CD8-positive, alpha-beta memory T cell (primary cell): ENCODE results near the gene IFITM2. TPM values are rescaled to one million over a fixed set of nuclear protein-coding genes. Genes with fewer than 3 reads are reported as not detected.
"Not testable (repeated sequence)": the region's sequence is repeated elsewhere in the genome, so short reads cannot be mapped to it uniquely, and the experiment has no call there.

Experiments
- CTCF ChIA-PET: fragments of 350-600 bp; sonication (Branson Sonifier 250); formaldehyde crosslinking; loops from one replicate; lab custom pipeline; 2021; ENCODE audit warnings: antibody characterized with exemption; lab: Charles Lee
- POLR2A ChIA-PET: fragments of 350-600 bp; sonication (Branson Sonifier 250); formaldehyde crosslinking; loops from one replicate; lab custom pipeline; 2021; ENCODE audit warnings: antibody characterized with exemption; lab: Charles Lee
- DNase-seq, 5 donors: peaks; one replicate each; pipeline versions ENCODE4 v3.0.0 to v3.0.0-alpha.2; 2020 to 2022; ENCODE audit warnings: mixed read lengths in 1 of 5
- H3K27ac ChIP-seq: one replicate; pipeline ENCODE4 v1.7.0; 2013; ENCODE audit warnings: low read depth, mild to moderate bottlenecking, low read length, moderate library complexity
- H3K27me3 ChIP-seq: 2 replicates; pipeline ENCODE4 v1.7.0; 2013; ENCODE audit warnings: low read length, mild to moderate bottlenecking; ENCODE audit not compliant: insufficient read depth, poor library complexity, severe bottlenecking
- H3K36me3 ChIP-seq: 2 replicates; pipeline ENCODE4 v1.7.0; 2013; ENCODE audit warnings: mild to moderate bottlenecking, low read length, moderate library complexity; ENCODE audit not compliant: insufficient read depth
- H3K4me1 ChIP-seq: 2 replicates; pipeline ENCODE4 v1.7.0; 2013; ENCODE audit warnings: mild to moderate bottlenecking, low read length, moderate library complexity; ENCODE audit not compliant: insufficient read depth
- H3K4me3 ChIP-seq: 2 replicates; pipeline ENCODE4 v1.7.0; 2013; ENCODE audit warnings: mild to moderate bottlenecking, low read length
- H3K9me3 ChIP-seq: 2 replicates; pipeline ENCODE4 v1.7.0; 2013; ENCODE audit warnings: mild to moderate bottlenecking, low read length
- H3K27ac Mint-ChIP-seq, 8 donors: one replicate each; pipeline ENCODE4 v1.8.0; 2020 to 2021; ENCODE audit warnings: mixed read lengths in 8 of 8, mild to moderate bottlenecking in 6 of 8, inconsistent platforms in 3 of 8, moderate library complexity in 3 of 8
- H3K27me3 Mint-ChIP-seq, 2 donors: one replicate each; pipeline ENCODE4 v1.8.0; 2020 to 2021; ENCODE audit warnings: mixed read lengths in 2 of 2, mild to moderate bottlenecking in 1 of 2, moderate library complexity in 1 of 2
- H3K36me3 Mint-ChIP-seq, 3 donors: one replicate each; pipeline ENCODE4 v1.8.0; 2020 to 2021; ENCODE audit warnings: mixed read lengths in 3 of 3, inconsistent platforms in 1 of 3, mild to moderate bottlenecking in 1 of 3
- H3K4me1 Mint-ChIP-seq, 3 donors: one replicate each; pipeline ENCODE4 v1.8.0; 2020 to 2021; ENCODE audit warnings: mixed read lengths in 3 of 3, inconsistent platforms in 1 of 3, mild to moderate bottlenecking in 1 of 3
- H3K4me3 Mint-ChIP-seq, 7 donors: one replicate each; pipeline ENCODE4 v1.8.0; 2020 to 2021; ENCODE audit warnings: mixed read lengths in 7 of 7, mild to moderate bottlenecking in 6 of 7, moderate library complexity in 4 of 7, inconsistent platforms in 2 of 7
- H3K9me3 Mint-ChIP-seq, 5 donors: one replicate each; pipeline ENCODE4 v1.8.0; 2020 to 2022; ENCODE audit warnings: mixed read lengths in 5 of 5, mild to moderate bottlenecking in 3 of 5, moderate library complexity in 2 of 5, inconsistent platforms in 1 of 5
- polyA plus RNA-seq: library from polyadenylated mRNA; unstranded; fragments of 300-500 nt; fragmentation: Illumina TruSeq; gene quantifications from one replicate; pipeline ENCODE4 v1.2.3, GENCODE V29; 2021
- total RNA-seq, 2 experiments: library from RNA; stranded (reverse); gene quantifications; one replicate each; pipeline ENCODE4 v1.2.3, GENCODE V29; 2021

IFITM2 gene
- total and polyA plus RNA-seq, 3 experiments from 2014 or later, result 132 to 3,074 (median 142) TPM

GRCh38 chr11:314554-314875 lies 6.9 kb downstream of the IFITM2 start:
- H3K27me3 ChIP-seq, DNase-seq, H3K9me3 Mint-ChIP-seq, H3K36me3 ChIP-seq, H3K9me3 ChIP-seq, H3K27me3 Mint-ChIP-seq: not testable (repeated sequence)
- ChIA-PET POLR2A (interaction anchor here (0.7 kb wide), 1 partner anchor 49 kb away, joined by 3 read pairs; no protein-coding TSS in a partner anchor), CTCF (interaction anchor here (1.5 to 3.5 kb wide), 3 partner anchors 9 to 27 kb away, joined by 3 to 34 read pairs (median 4); partner anchors contain the start of gene IFITM2)
- Mint-ChIP-seq H3K4me3 (peak overlapping the region; percentile 95 to 98 (median 96)), H3K36me3 (peaks cover 7 to 27% (median 13%) of the 10 kb centered on the region in 3 donors), H3K27ac (peak overlapping the region; percentile 94 to 100 (median 97)), H3K4me1 (peaks cover 45 to 53% (median 47%) of the 10 kb centered on the region in 3 donors)
- Histone ChIP-seq H3K27ac (peak overlapping the region; percentile 88), H3K4me1 (peaks cover 39% of the 10 kb centered on the region), H3K4me3 (peak overlapping the region; percentile 98)

- peaks cover 0 to 6% of the 10 kb centered on the region in 2 donors for H3K27me3 Mint-ChIP-seq
- peaks cover 8% of the 10 kb centered on the region for H3K36me3 ChIP-seq
- peaks cover 37% of the 10 kb centered on the region for H3K4me1 ChIP-seq
- no peaks in the 10 kb centered on the region for H3K9me3 ChIP-seq
- peak overlapping the region; percentile 98 for H3K4me3 ChIP-seq
- DNase-seq, result no peak
- ChIA-PET POLR2A (interaction anchor here (0.8 to 1.7 kb wide), 5 partner anchors 10 to 108 kb away, joined by 3 to 6 read pairs (median 5); partner anchors contain the start of genes BET1L and RIC8A), CTCF (interaction anchor here (1.0 to 3.5 kb wide), 13 partner anchors 9 to 204 kb away, joined by 3 to 34 read pairs (median 4); partner anchors contain the start of gene IFITM2)
- H3K4me1 Mint-ChIP-seq, result peaks cover 45 to 55% (median 48%) of the 10 kb centered on the region in 3 donors
- peak overlapping the region; percentile 88 for H3K27ac ChIP-seq
- peaks cover 7 to 27% (median 13%) of the 10 kb centered on the region in 3 donors for H3K36me3 Mint-ChIP-seq
- H3K9me3 Mint-ChIP-seq, result peaks cover 0 to 2% (median 0%) of the 10 kb centered on the region in 5 donors
- H3K4me3 Mint-ChIP-seq, result peak overlapping the region; percentile 95 to 98 (median 96)
- H3K27me3 ChIP-seq, result no peaks in the 10 kb centered on the region
- H3K27ac Mint-ChIP-seq, result peak overlapping the region; percentile 94 to 100 (median 97)
These were observed 7.5 kb downstream of the IFITM2 start for GRCh38 chr11:315051-315481.

GRCh38 chr11:315516-315994 lies 7.9 kb downstream of the IFITM2 start:
- H3K27ac Mint-ChIP-seq, result peak overlapping the region; percentile 94 to 100 (median 97)

GRCh38 chr11:316031-316701 lies 8.6 kb downstream of the IFITM2 start:
- peaks cover 7 to 27% (median 13%) of the 10 kb centered on the region in 3 donors for H3K36me3 Mint-ChIP-seq
- peak in 2 of 5 donors; percentile 35 to 54 for DNase-seq
- H3K27me3 Mint-ChIP-seq, result peaks cover 0 to 6% of the 10 kb centered on the region in 2 donors
- POLR2A ChIA-PET, result interaction anchor here (0.6 to 2.0 kb wide), 12 partner anchors 10 to 111 kb away, joined by 3 to 8 read pairs (median 5); partner anchors contain the start of genes BET1L, RIC8A and SIGIRR
- Histone ChIP-seq H3K4me1 (peaks cover 37% of the 10 kb centered on the region), H3K27ac (peak overlapping the region; percentile 88), H3K9me3 (no peaks in the 10 kb centered on the region), H3K36me3 (peaks cover 8% of the 10 kb centered on the region), H3K4me3 (peak overlapping the region; percentile 98), H3K27me3 (no peaks in the 10 kb centered on the region)
- H3K4me3 Mint-ChIP-seq, result peak overlapping the region; percentile 85 to 99 (median 91)
- CTCF ChIA-PET, result interaction anchor here (0.6 to 3.5 kb wide), 28 partner anchors 8 to 203 kb away, joined by 3 to 34 read pairs (median 4); partner anchors contain the start of genes IFITM2, IFITM5 and PTDSS2
- peaks cover 49 to 65% (median 58%) of the 10 kb centered on the region in 3 donors for H3K4me1 Mint-ChIP-seq
- peaks cover 0 to 2% (median 0%) of the 10 kb centered on the region in 5 donors for H3K9me3 Mint-ChIP-seq
- H3K27ac Mint-ChIP-seq, result peak overlapping the region; percentile 90 to 100 (median 98)

More at GRCh38 chr11:315516-315994, 7.9 kb downstream of the IFITM2 start:
- peak overlapping the region; percentile 95 to 98 (median 96) for H3K4me3 Mint-ChIP-seq
- H3K9me3 Mint-ChIP-seq, result peaks cover 0 to 2% (median 0%) of the 10 kb centered on the region in 5 donors
- H3K4me1 ChIP-seq, result peaks cover 37% of the 10 kb centered on the region
- peaks cover 8% of the 10 kb centered on the region for H3K36me3 ChIP-seq
- POLR2A ChIA-PET, result interaction anchor here (0.7 to 2.0 kb wide), 7 partner anchors 9 to 108 kb away, joined by 3 to 7 read pairs (median 5); partner anchors contain the start of genes BET1L and RIC8A
- peak overlapping the region; percentile 98 for H3K4me3 ChIP-seq
- peaks cover 7 to 27% (median 13%) of the 10 kb centered on the region in 3 donors for H3K36me3 Mint-ChIP-seq
- H3K27ac ChIP-seq, result peak overlapping the region; percentile 88
- no peaks in the 10 kb centered on the region for H3K27me3 ChIP-seq
- no peak for DNase-seq
- peaks cover 0 to 6% of the 10 kb centered on the region in 2 donors for H3K27me3 Mint-ChIP-seq
- H3K4me1 Mint-ChIP-seq, result peaks cover 49 to 60% (median 52%) of the 10 kb centered on the region in 3 donors
- CTCF ChIA-PET, result interaction anchor here (0.7 to 3.5 kb wide), 15 partner anchors 9 to 203 kb away, joined by 3 to 34 read pairs (median 4); partner anchors contain the start of gene IFITM2
- H3K9me3 ChIP-seq, result no peaks in the 10 kb centered on the region

GRCh38 chr11:316891-317301 lies 9.3 kb downstream of the IFITM2 start:
- Mint-ChIP-seq H3K27me3 (peaks cover 0 to 6% of the 10 kb centered on the region in 2 donors), H3K4me3 (peak overlapping the region; percentile 85 to 99 (median 91)), H3K36me3 (peaks cover 7 to 26% (median 13%) of the 10 kb centered on the region in 3 donors), H3K27ac (peak overlapping the region; percentile 90 to 100 (median 98)), H3K4me1 (peaks cover 48 to 62% (median 55%) of the 10 kb centered on the region in 3 donors), H3K9me3 (peaks cover 0 to 2% (median 0%) of the 10 kb centered on the region in 5 donors)
- peak overlapping the region; percentile 98 for H3K4me3 ChIP-seq
- ChIA-PET CTCF (interaction anchor here (0.6 to 3.5 kb wide), 26 partner anchors 8 to 133 kb away, joined by 3 to 34 read pairs (median 5); partner anchors contain the start of genes BET1L, IFITM2, IFITM5 and PTDSS2), POLR2A (interaction anchor here (0.6 to 2.0 kb wide), 14 partner anchors 8 to 112 kb away, joined by 3 to 8 read pairs (median 4); partner anchors contain the start of genes BET1L, PGGHG, RIC8A and SIGIRR)
- DNase-seq, result peak in 2 of 5 donors; percentile 49 to 55
- H3K27me3 ChIP-seq, result no peaks in the 10 kb centered on the region
- peak overlapping the region; percentile 88 for H3K27ac ChIP-seq
- no peaks in the 10 kb centered on the region for H3K9me3 ChIP-seq
- peaks cover 8% of the 10 kb centered on the region for H3K36me3 ChIP-seq
- H3K4me1 ChIP-seq, result peaks cover 35% of the 10 kb centered on the region

GRCh38 chr11:317668-318404 lies 10.2 kb downstream of the IFITM2 start:
- peaks cover 26% of the 10 kb centered on the region for H3K4me1 ChIP-seq
- H3K27me3 ChIP-seq, DNase-seq, H3K36me3 ChIP-seq, H3K9me3 ChIP-seq, H3K27me3 Mint-ChIP-seq, H3K9me3 Mint-ChIP-seq: not testable (repeated sequence)
- H3K27ac ChIP-seq, result peak overlapping the region; percentile 17
- H3K27ac Mint-ChIP-seq, result peak overlapping the region; percentile 90 to 100 (median 98)
- POLR2A ChIA-PET, result interaction anchor here (0.6 to 2.0 kb wide), 11 partner anchors 9 to 111 kb away, joined by 3 to 8 read pairs (median 4); partner anchors contain the start of genes BET1L, PGGHG, RIC8A and SIGIRR
- H3K4me3 ChIP-seq, result peak overlapping the region; percentile 98
- peak overlapping the region; percentile 85 to 99 (median 91) for H3K4me3 Mint-ChIP-seq
- H3K36me3 Mint-ChIP-seq, result peaks cover 7 to 25% (median 13%) of the 10 kb centered on the region in 3 donors
- CTCF ChIA-PET, result interaction anchor here (0.6 to 3.5 kb wide), 23 partner anchors 8 to 133 kb away, joined by 3 to 34 read pairs (median 5); partner anchors contain the start of genes IFITM2, IFITM5 and PTDSS2
- peaks cover 40 to 52% (median 45%) of the 10 kb centered on the region in 3 donors for H3K4me1 Mint-ChIP-seq
